Right lung (tissue), 5 donors: ENCODE data around the gene PPFIA2. TPM values are rescaled to one million over a fixed set of nuclear protein-coding genes. Genes with fewer than 3 reads are reported as not detected.
"Not testable (repeated sequence)": the region's sequence is repeated elsewhere in the genome, so short reads cannot be mapped to it uniquely, and the experiment has no call there.

Source experiments
- DNase-seq, 2 donors: peaks; one replicate each; pipeline ENCODE4 v3.0.0-alpha.2; 2013
- polyA plus RNA-seq, 5 donors: library from polyadenylated mRNA; unstranded; fragments of 120-200 nt; gene quantifications; one replicate each; pipeline versions ENCODE4 v1.2.1 to v1.2.3, GENCODE V29; 2013; ENCODE audit warnings: inconsistent platforms in 1 of 5, low replicate concordance in 1 of 5; ENCODE audit not compliant: insufficient read length in 5 of 5, insufficient read depth in 1 of 5

Gene PPFIA2
- polyA plus RNA-seq, 5 donors, result 1.4 to 3.3 (median 2.0) TPM

- DNase-seq, result no peak
Observed at GRCh38 chr12:81211306-81211705, 547.8 kb downstream of the PPFIA2 start.

- DNase-seq, result not testable (repeated sequence)
Observed at GRCh38 chr12:81209772-81210225, 549.4 kb downstream of the PPFIA2 start.

DNA sequence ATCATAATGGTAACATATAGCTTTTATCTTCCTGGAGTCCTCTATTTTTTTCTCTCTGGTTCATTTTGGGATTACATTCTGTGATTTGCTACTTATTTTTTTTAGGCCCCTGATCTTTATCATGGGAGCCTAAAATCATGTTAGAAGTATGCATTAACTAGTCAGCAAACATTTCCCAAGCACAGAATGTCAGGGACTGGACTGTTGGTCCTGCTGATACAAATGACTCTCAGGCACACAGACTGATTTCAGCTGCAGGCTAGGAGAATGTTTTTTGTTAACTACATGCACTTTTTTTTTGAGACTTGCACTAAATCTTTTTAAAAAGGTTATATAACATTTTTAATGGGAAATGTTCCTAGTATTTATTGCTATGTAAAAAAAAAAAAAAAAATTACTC is 550.1 kb downstream of the PPFIA2 start:
- DNase-seq, result no peak

DNA sequence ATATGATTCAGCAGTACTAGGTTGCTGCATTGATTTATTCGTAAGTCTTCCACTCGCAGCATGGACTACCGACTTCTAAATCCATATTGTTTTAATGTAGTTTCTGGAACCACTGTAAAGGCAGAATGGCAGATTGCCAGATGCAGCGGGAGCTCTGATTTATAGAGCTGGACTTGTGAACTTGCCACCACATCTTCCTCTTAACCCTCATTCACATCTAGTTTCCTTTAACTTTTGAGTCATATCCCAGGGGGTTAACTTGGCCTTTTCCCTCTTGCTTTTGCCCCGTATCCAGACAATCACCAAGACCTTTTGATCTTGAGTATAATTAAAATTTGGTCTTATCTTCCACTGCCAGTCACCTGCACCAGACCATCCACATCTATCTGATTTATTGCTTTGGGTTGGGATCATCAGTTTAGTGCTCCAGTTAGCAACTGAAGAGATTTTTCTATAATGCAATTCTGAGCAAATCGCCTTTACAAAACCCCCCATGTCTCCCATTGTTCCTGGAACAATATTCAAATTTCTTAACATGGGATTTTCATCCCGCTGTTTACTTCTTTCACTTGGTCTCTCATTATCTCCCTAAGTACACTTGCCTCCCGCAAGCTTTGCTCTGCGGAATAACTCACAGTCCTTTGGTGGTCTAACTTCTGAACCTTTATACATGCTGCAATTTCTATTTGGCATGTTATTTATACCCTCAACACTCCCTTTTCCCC is 550.8 kb downstream of the PPFIA2 start:
- DNase-seq, result no peak
